HG03442 (cell line): ENCODE data around the gene PIGO.
A peak's percentile ranks its signal among the peaks of the same experiment; 100 is the strongest.

Source experiments
- ATAC-seq: cut with Tn5 transposase; IDR thresholded peaks from one replicate; pipeline ENCODE4 v1.9.1; 2021; ENCODE audit warnings: mild to moderate bottlenecking, moderate library complexity; ENCODE audit not compliant: unreplicated experiment

PIGO gene

GRCh38 chr9:35107297-35108290 lies 11.2 kb upstream of the PIGO start:
- no peak for ATAC-seq

- ATAC-seq = no peak
Observed at GRCh38 chr9:35106343-35106730, 9.9 kb upstream of the PIGO start.

DNA sequence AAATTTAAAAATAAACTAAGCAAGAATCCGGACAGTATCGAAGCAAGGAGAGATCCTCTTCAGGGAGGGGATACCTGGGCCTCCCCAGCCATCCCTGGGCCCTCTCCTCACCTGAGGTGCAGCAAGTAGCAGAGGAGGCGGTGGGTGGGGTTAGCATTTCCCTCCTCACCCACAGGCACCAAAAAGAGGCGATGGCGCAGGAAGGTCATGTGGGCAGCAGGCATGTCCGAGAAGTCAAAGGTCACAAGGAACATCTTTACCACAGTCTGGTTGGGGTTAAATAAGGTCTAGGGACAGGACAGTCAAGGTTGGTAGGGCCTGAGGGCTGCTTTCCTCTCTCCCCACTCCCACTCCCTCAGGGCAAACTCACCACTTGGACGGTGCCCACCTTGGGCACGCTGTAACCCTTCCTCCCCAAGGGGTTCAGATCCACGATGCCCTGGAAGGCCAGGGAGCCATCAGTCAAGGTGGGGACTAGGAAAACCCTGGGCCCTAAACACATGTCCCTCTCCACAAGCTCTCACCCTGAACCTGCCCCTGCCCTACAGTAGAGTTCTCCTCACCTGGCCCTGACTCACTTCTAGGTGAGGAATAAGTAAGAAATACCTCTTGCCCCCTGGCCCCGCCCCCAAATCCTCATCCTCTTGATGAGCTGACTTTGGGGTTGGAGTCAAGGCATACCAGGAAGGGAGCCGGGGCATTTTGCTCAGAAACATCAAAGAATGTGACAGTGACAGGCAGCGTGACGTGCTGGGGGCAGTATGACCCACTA lies 9.4 kb upstream of the PIGO start:
- ATAC-seq = no peak

DNA sequence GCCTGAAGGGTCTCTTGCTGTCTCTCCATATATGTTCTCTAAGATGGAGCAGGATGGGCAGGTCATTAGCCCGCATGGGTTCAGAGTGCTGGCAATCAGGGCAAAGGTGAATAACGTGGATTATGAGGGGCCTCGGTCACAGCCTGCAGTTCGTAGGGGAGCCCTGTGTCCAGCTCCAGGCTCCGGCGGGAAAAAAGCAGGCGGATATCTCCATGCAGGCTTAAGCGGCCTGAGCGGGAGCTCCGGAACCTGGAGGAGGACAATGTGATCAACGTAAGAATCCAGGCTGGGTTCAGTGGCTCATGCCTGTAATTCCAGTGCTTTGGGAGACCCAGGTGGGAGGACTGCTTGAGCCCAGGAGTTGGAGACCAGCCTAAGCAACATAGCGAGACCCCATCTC lies 8.7 kb upstream of the PIGO start:
- ATAC-seq = no peak

DNA sequence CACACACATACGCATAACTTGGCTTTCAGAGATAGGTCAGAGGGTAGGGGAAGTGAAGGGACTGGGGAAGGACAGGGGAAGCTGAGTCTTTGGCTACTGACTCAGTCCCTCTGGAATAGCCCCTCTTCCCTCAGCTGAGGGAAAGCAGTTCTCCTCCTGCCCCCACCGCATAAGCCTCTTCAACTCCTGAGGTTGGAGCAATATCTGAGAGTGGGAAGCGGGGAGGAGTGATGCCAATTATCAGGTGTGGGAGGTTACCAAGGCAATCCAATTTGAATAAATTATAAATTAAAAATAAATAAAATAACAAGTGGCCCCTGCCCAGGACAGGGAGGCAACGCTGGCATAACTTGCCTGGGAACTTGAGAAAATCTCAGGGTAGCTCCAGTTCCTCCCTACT lies 8.2 kb upstream of the PIGO start:
- no peak for ATAC-seq

DNA sequence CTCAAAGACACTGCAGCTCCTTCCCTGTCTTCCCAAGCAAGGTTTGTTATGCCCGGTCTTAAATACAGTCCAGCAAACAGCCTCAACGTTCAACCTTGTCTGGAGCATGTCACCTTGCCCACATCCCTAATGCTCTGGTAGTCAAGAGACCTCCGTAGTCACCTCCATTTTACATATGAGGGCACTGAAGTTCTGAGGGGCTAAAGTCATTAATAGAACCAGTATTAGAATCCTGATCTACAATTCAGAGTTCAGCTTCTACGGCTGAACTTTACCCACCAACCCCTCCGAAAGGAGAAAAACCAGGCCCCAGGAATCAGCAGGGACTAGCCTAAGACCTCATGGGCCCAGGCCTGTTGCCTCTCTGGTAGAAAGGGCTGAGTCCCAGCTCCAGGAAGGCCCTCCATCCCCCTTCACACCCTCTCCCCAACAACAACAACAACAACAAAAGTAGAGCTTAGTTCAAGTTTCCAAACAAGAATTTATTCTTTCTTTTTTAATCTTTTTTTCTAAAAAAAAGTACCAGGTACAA lies 7.3 kb upstream of the PIGO start:
- ATAC-seq = no peak

DNA sequence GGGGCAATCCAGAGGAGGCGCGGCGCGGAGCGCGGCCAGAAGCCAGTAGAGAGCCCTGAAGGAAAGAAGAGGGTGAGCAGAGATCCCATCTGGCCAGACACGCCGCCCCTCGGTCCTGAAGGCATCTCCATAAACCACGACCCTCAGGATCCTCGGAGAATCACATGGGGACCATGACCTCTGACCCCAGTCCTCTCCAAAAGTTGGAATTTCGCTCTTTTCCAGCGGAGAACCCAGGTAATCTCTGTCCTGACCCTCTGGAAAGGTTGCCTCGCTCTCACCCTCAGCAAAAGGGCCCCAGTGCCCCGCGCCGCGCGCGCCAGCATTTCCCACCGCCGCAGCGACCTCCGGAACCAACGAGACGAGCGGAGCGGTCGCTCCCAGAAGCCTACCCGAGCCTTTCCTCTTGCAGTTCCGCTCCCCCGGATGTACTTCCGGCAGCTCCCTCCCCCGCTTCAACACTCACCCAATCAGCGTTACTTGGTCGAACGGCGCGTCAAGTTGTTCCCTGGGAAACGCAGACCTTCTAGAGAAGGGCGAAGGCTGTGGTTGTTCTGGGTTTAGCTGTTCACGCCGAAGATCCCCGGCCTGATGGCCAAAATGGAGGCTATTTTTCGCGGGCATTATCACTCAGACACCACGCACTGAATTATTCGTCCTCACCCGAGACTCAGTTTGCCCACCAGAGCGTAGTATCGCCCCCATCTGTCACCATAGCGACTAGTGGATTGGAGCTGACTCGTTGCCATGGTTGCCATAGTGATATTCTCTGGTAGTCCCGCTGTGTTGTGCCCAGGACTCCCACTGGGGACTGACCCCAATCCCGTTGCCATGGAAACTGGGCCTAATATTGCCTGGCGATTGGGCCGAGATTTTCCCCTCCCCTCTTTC lies 6.6 kb upstream of the PIGO start, which contains the start of gene STOML2:
TSS of gene STOML2 (minus strand) at position 363 of the 891 bp plus-strand sequence. CDS start at position 326, 37 bp downstream.
- peak; percentile 91 for ATAC-seq

DNA sequence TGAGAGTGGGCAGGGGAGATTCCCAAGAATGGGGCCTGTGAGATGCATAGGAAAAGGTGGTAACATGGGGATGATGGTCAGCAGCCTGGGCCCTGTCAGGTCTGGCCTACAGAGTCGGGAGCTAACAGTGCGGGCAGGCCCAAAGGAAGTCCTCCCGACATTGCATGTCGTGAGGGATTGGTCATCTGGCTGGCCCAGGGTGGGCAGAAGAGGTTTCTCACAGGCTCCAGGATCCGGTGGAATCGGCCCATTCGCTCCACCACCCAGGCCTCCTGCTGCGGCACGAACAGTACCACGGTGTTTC lies 6.0 kb upstream of the PIGO start:
- no peak for ATAC-seq

DNA sequence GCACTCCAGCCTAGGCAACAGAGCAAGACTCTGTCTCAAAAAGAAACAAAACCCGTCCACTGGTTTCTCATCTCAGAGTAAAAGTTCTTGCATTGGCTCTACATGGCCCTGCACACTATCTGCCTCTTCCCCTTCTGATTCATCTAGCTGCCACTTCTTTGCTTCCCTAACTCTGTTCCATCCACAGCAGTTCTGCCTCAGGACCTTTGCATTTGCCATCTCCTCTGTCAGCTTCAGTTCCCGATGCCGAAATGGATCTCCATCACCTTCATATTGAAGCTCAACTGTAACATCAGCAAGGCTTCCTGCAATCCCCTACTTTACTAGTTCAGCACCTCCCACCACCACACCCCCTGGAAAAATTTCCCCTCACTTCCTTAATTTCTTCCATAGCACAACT lies 1.2 kb upstream of the PIGO start:
- no peak for ATAC-seq

DNA sequence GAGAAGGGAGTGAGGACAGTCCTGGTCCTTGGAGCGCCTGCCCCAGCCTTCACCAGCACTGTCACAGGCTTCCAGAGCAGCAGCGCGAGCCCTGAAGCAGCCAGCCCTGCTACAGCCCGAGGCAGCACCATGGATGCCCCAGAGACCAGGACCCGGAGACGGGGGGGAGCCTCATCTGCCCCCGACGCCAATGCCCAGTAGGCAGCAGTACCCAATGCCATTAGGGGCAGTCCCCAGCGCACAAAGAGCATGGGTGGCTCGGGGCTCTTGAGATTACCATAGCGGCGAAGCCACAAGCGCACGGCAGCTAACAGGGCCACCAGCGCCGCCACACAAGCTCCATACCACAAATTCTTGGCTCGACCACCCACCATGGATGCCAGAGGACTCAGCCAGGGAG lies 4.9 kb downstream of the PIGO start:
- no peak for ATAC-seq

GRCh38 chr9:35089434-35089833 lies 7.0 kb downstream of the PIGO start:
- no peak for ATAC-seq

- no peak for ATAC-seq
Observed at GRCh38 chr9:35085078-35085477, 11.3 kb downstream of the PIGO start.

- ATAC-seq = peak; percentile 88
Observed at GRCh38 chr9:35079426-35080341, 16.7 kb downstream of the PIGO start, which contains the start of gene FANCG. TSS of gene FANCG (minus strand) at chr9:35079942. CDS start at chr9:35079524, 418 bp downstream.

- no peak for ATAC-seq
Observed at GRCh38 chr9:35079041-35079425, 17.4 kb downstream of the PIGO start.

- no peak for ATAC-seq
Observed at GRCh38 chr9:35078066-35078465, 18.3 kb downstream of the PIGO start.

DNA sequence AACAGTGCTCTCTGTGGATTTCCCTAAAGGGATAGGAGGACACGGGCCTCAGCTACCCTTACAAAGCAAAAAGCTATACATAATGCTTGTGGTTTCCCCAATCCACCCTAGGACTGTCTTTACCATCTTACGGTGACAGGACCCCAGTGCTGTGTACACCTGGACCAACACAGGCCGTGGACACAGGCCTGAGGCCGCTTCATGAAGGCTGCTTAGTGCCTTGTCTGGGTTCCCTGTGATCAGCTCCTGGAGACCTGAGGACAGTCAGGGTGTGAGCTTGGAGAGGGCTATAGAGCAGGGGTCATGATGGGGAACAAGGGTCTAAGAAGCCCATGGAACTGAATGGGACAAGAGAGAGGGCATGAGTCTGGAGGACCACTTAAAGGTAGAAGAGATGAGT lies 19.5 kb downstream of the PIGO start:
- ATAC-seq = no peak

GRCh38 chr9:35075358-35075757 lies 21.0 kb downstream of the PIGO start:
- no peak for ATAC-seq

GRCh38 chr9:35074791-35075190 lies 21.6 kb downstream of the PIGO start:
- ATAC-seq = no peak

DNA sequence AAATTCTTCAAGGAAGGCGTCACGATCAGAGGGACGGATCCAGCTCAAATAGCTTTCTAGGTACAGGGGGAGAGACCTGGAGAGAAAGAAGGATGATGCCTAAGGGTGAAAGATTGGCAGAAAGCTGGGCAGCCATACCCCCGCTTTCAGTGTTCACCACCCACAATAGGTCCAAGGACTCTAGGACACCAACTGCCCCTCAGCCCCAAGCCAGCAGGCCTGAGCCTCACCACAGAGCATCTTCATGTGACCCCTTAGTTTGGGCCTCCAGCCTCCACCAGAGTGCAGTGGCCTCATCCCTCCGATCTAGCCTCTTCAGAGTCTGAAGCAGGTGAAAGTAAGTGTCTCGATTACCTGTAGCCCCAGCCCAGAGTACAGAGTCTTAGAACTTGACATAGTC lies 22.2 kb downstream of the PIGO start:
- ATAC-seq = no peak

GRCh38 chr9:35073279-35073612 lies 23.1 kb downstream of the PIGO start:
- no peak for ATAC-seq
